Activated CD4-positive, alpha-beta memory T cell treated with anti-CD3 and anti-CD28 coated beads, Interleukin-2, amount 10 ng/mL, durations not matched to agents 7 days and 5 days (primary cell): ENCODE results near the gene PCDHGA4. TPM values are rescaled to one million over a fixed set of nuclear protein-coding genes. Genes with fewer than 3 reads are reported as not detected.
A peak's percentile ranks its signal among the peaks of the same experiment; 100 is the strongest.
"Not testable (repeated sequence)": the region's sequence is repeated elsewhere in the genome, so short reads cannot be mapped to it uniquely, and the experiment has no call there.

Experiments used
- CTCF ChIA-PET: fragments of 350-600 bp; sonication (Branson Sonifier 250); formaldehyde crosslinking; loops from one replicate; lab custom pipeline; 2021; ENCODE audit warnings: antibody characterized with exemption, inconsistent platforms; lab: Charles Lee
- POLR2A ChIA-PET: fragments of 350-600 bp; sonication (Branson Sonifier 250); formaldehyde crosslinking; loops from one replicate; lab custom pipeline; 2021; ENCODE audit warnings: antibody characterized with exemption; lab: Charles Lee
- DNase-seq: peaks from one replicate; pipeline ENCODE4 v3.0.0-alpha.2; 2020
- H3K27ac Mint-ChIP-seq: one replicate; pipeline ENCODE4 v1.8.0; 2021; ENCODE audit warnings: mild to moderate bottlenecking, mixed read lengths
- H3K27me3 Mint-ChIP-seq: one replicate; pipeline ENCODE4 v1.8.0; 2021; ENCODE audit warnings: mixed read lengths
- H3K36me3 Mint-ChIP-seq: one replicate; pipeline ENCODE4 v1.8.0; 2021; ENCODE audit warnings: low read depth, mixed read lengths
- H3K4me1 Mint-ChIP-seq: one replicate; pipeline ENCODE4 v1.8.0; 2021; ENCODE audit warnings: mixed read lengths
- H3K4me3 Mint-ChIP-seq: one replicate; pipeline ENCODE4 v1.8.0; 2021; ENCODE audit warnings: mild to moderate bottlenecking, mixed read lengths
- H3K9me3 Mint-ChIP-seq: one replicate; pipeline ENCODE4 v1.8.0; 2021; ENCODE audit warnings: mixed read lengths
- total RNA-seq, 2 experiments: library from RNA; stranded (reverse); gene quantifications; one replicate each; pipeline ENCODE4 v1.2.3, GENCODE V29; 2021

PCDHGA4 gene
- total RNA-seq, 2 experiments from 2014 or later, result 0.08 to 0.10 TPM

DNA sequence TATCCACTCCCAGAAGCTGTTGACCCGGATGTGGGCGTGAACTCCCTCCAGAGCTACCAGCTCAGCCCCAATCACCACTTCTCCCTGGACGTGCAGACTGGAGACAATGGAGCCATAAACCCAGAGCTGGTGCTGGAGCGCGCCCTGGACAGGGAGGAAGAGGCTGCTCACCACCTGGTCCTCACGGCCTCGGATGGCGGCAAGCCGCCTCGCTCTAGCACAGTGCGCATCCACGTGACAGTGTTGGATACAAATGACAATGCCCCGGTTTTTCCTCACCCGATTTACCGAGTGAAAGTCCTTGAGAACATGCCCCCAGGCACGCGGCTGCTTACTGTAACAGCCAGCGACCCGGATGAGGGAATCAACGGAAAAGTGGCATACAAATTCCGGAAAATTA is 38.4 kb downstream of the PCDHGA4 start:
- DNase-seq, result no peak
- Mint-ChIP-seq H3K27ac (no peak overlapping the region), H3K36me3 (peaks cover 6% of the 10 kb centered on the region), H3K4me3 (no peak overlapping the region), H3K4me1 (no peaks in the 10 kb centered on the region), H3K27me3 (peaks cover 36% of the 10 kb centered on the region), H3K9me3 (peaks cover 18% of the 10 kb centered on the region)
- ChIA-PET CTCF (interaction anchor here (1.4 kb wide), 1 partner anchor 19 kb away, joined by 5 read pairs; the partner anchor contains the start of gene PCDHGA10), POLR2A (no interaction called here)

GRCh38 chr5:141394401-141395187 is 39.8 kb downstream of the PCDHGA4 start:
- POLR2A ChIA-PET, H3K27ac Mint-ChIP-seq, DNase-seq, H3K4me3 Mint-ChIP-seq, H3K4me1 Mint-ChIP-seq: not testable (repeated sequence)
- peaks cover 14% of the 10 kb centered on the region for H3K9me3 Mint-ChIP-seq
- peaks cover 10% of the 10 kb centered on the region for H3K36me3 Mint-ChIP-seq
- CTCF ChIA-PET, result interaction anchor here (0.7 to 1.1 kb wide), 3 partner anchors 18 to 525 kb away, joined by 3 to 4 read pairs (median 3); partner anchors contain the start of gene PCDHGA10
- H3K27me3 Mint-ChIP-seq, result peaks cover 39% of the 10 kb centered on the region

DNA sequence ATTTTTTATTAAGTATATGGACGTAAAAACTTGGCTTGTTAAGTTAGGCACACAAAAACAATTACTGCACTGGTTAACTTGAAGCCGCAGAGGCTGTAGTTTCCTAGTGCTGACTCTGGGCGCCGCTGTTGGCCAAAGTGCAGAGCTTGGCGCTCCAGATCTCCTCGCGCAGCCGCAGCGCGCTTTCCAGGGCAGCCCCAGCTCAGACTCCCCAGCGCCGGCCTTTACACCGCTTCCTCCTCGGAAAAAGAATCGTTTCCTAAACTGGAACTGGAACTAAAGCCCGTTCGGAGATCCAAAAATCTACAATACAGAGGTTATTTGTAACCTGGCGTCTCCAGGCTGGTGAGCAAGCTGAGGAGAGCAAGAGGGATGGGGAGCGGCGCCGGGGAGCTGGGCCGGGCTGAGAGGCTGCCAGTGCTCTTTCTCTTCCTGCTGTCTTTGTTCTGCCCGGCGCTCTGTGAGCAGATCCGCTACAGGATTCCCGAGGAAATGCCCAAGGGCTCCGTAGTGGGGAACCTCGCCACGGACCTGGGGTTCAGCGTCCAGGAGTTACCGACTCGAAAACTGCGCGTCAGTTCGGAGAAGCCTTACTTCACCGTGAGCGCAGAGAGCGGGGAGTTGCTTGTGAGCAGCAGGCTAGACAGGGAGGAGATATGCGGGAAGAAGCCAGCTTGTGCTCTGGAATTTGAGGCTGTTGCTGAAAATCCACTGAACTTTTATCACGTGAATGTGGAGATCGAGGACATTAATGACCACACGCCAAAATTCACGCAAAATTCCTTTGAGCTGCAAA is 43.1 kb downstream of the PCDHGA4 start, which contains the start of gene PCDHGB5:
TSS of gene PCDHGB5 (plus strand) at position 192 of the 796 bp plus-strand sequence. CDS start at position 373, 181 bp downstream.
- H3K4me1 Mint-ChIP-seq, H3K27ac Mint-ChIP-seq, H3K4me3 Mint-ChIP-seq: not testable (repeated sequence)
- peak; percentile 38 for DNase-seq
- CTCF ChIA-PET, result interaction anchor here (0.9 to 2.3 kb wide), 8 partner anchors 9 to 166 kb away, joined by 3 to 11 read pairs (median 5); partner anchors contain the start of genes PCDHGA10, PCDHGA11, PCDHGB3 and PCDHGB6
- H3K9me3 Mint-ChIP-seq, result peaks cover 11% of the 10 kb centered on the region
- peaks cover 41% of the 10 kb centered on the region for H3K27me3 Mint-ChIP-seq
- POLR2A ChIA-PET, result interaction anchor here (1.1 kb wide), 1 partner anchor 78 kb away, joined by 3 read pairs; the partner anchor contains the start of gene TAF7
- peaks cover 13% of the 10 kb centered on the region for H3K36me3 Mint-ChIP-seq

DNA sequence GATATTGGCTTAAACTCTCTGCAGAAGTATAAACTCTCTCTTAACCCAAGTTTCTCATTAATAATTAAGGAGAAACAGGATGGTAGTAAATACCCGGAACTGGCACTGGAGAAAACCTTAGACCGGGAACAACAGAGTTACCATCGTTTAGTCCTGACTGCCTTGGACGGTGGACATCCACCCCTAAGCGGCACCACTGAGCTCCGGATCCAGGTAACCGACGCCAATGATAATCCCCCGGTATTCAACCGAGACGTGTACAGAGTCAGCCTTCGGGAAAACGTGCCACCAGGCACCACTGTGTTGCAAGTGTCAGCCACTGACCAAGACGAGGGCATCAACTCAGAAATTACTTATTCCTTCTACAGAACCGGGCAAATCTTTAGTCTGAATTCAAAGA is 43.8 kb downstream of the PCDHGA4 start:
- ChIA-PET POLR2A (no interaction called here), CTCF (interaction anchor here (1.1 to 2.3 kb wide), 3 partner anchors 22 to 114 kb away, joined by 3 to 10 read pairs (median 6); partner anchors contain the start of genes PCDHGA11 and PCDHGB3)
- H3K4me3 Mint-ChIP-seq, result no peak overlapping the region
- H3K36me3 Mint-ChIP-seq, result peaks cover 13% of the 10 kb centered on the region
- DNase-seq, result no peak
- peaks cover 11% of the 10 kb centered on the region for H3K9me3 Mint-ChIP-seq
- no peak overlapping the region for H3K27ac Mint-ChIP-seq
- H3K27me3 Mint-ChIP-seq, result peaks cover 46% of the 10 kb centered on the region
- H3K4me1 Mint-ChIP-seq, result no peaks in the 10 kb centered on the region

- Mint-ChIP-seq H3K4me1 (no peaks in the 10 kb centered on the region), H3K27ac (no peak overlapping the region), H3K36me3 (peaks cover 13% of the 10 kb centered on the region), H3K9me3 (peaks cover 8% of the 10 kb centered on the region), H3K4me3 (no peak overlapping the region), H3K27me3 (peaks cover 46% of the 10 kb centered on the region)
- POLR2A ChIA-PET, result no interaction called here
- CTCF ChIA-PET, result no interaction called here
- DNase-seq, result no peak
Measured at GRCh38 chr5:141399555-141400258, 44.9 kb downstream of the PCDHGA4 start.

DNA sequence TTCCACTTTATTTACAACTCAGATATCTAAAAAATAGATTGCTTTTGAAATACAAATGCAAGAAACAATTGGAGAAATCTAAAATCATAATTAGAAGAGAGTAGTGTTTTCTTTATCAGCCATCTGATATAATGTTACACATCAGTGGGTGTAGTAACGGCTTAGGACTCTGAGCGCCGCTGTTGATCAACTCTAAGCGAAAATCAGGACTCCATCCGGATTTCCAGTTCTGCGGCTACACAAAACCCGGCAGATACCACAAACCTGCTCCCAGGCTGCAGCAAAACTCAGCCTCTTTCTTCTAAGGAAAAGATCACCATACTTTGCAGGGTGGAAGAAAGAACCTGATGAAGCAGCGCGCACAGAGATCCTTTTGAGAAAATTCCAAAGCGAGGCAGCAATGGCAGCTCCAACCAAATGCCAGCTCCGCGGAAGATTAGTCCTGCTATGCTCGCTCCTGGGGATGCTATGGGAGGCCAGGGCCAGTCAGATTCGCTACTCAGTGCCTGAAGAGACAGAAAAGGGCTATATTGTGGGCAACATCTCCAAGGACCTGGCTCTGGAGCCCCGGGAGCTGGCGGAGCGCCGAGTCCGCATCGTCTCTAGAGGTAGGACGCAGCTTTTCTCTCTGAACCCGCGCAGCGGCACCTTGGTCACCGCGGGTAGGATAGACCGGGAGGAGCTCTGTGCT is 47.9 kb downstream of the PCDHGA4 start, which contains the start of gene PCDHGA9:
TSS of gene PCDHGA9 (plus strand) at position 226 of the 691 bp plus-strand sequence. CDS start at position 401, 175 bp downstream.
- Mint-ChIP-seq H3K4me3 (no peak within 1 kb of the TSS), H3K36me3 (peaks cover 13% of the 10 kb centered on the region), H3K4me1 (no peaks in the 10 kb centered on the region), H3K27me3 (peaks cover 45% of the 10 kb centered on the region), H3K27ac (no peak within 1 kb of the TSS), H3K9me3 (peaks cover 8% of the 10 kb centered on the region)
- no peak for DNase-seq
- ChIA-PET CTCF (interaction anchor here (0.8 to 1.6 kb wide), 4 partner anchors 11 to 119 kb away, joined by 3 to 6 read pairs (median 4); partner anchors contain the start of gene PCDHGA10), POLR2A (no interaction called here)

DNA sequence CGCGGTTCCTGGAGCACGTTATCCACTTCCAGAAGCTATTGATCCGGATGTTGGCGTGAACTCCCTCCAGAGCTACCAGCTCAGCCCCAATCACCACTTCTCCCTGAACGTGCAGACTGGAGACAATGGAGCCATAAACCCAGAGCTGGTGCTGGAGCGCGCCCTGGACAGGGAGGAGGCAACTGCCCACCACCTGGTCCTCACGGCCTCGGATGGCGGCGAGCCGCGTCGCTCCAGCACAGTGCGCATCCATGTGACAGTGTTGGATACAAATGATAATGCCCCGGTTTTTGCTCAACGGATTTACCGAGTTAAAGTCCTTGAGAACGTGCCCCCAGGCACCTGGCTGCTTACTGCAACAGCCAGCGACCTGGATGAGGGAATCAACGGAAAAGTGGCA is 48.6 kb downstream of the PCDHGA4 start:
- H3K4me1 Mint-ChIP-seq, result no peaks in the 10 kb centered on the region
- H3K27ac Mint-ChIP-seq, result no peak overlapping the region
- no peak overlapping the region for H3K4me3 Mint-ChIP-seq
- H3K9me3 Mint-ChIP-seq, result peaks cover 9% of the 10 kb centered on the region
- POLR2A ChIA-PET, result interaction anchor here (0.7 kb wide), 1 partner anchor 18 kb away, joined by 3 read pairs; the partner anchor contains the start of gene PCDHGA11
- peaks cover 50% of the 10 kb centered on the region for H3K27me3 Mint-ChIP-seq
- no peak for DNase-seq
- H3K36me3 Mint-ChIP-seq, result peaks cover 13% of the 10 kb centered on the region
- CTCF ChIA-PET, result interaction anchor here (0.8 to 1.6 kb wide), 4 partner anchors 10 to 118 kb away, joined by 3 to 6 read pairs (median 4); partner anchors contain the start of gene PCDHGA10

Other genes with a start within 250 kb of the PCDHGA4 start
- gene PCDHB4, start 233.2 kb upstream of the PCDHGA4 start, total RNA-seq, result not detected
- gene PCDHB5, start 219.8 kb upstream of the PCDHGA4 start, total RNA-seq, result not detected
- not detected for gene PCDHB6, start 205.0 kb upstream of the PCDHGA4 start, total RNA-seq
- gene PCDHB7, start 182.4 kb upstream of the PCDHGA4 start, total RNA-seq, result not detected
- gene PCDHB8, start 177.2 kb upstream of the PCDHGA4 start, total RNA-seq, result not detected
- gene PCDHB16, start 172.6 kb upstream of the PCDHGA4 start, total RNA-seq, result not detected
- gene PCDHB9, start 167.9 kb upstream of the PCDHGA4 start, total RNA-seq, result not detected
- not detected for gene PCDHB10, start 162.7 kb upstream of the PCDHGA4 start, total RNA-seq
- not detected for gene PCDHB11, start 155.4 kb upstream of the PCDHGA4 start, total RNA-seq
- gene PCDHB12, start 146.3 kb upstream of the PCDHGA4 start, total RNA-seq, result not detected
- gene PCDHB13, start 141.1 kb upstream of the PCDHGA4 start, total RNA-seq, result not detected
- not detected for gene PCDHB14, start 131.7 kb upstream of the PCDHGA4 start, total RNA-seq
- not detected for gene PCDHB15, start 109.6 kb upstream of the PCDHGA4 start, total RNA-seq
- under 1 TPM; 0.38 to 0.50 TPM for gene SLC25A2, start 51.0 kb upstream of the PCDHGA4 start, total RNA-seq
- gene TAF7, start 34.2 kb upstream of the PCDHGA4 start, total RNA-seq, result 10 to 100 TPM; 74.3 to 75.1 TPM
- gene PCDHGA1, start 24.5 kb upstream of the PCDHGA4 start, total RNA-seq, result under 1 TPM in 1 of 2 experiments, not detected in 1; 0.05 TPM
- under 1 TPM in 1 of 2 experiments, not detected in 1; 0.05 TPM for gene PCDHGA2, start 16.3 kb upstream of the PCDHGA4 start, total RNA-seq
- gene PCDHGA3, start 11.2 kb upstream of the PCDHGA4 start, total RNA-seq, result not detected
- under 1 TPM in 1 of 2 experiments, not detected in 1; 0.13 TPM for gene PCDHGB1, start 4.9 kb upstream of the PCDHGA4 start, total RNA-seq
- under 1 TPM; 0.18 to 0.23 TPM for gene PCDHGB2, start 5.0 kb downstream of the PCDHGA4 start, total RNA-seq
- gene PCDHGA5, start 9.1 kb downstream of the PCDHGA4 start, total RNA-seq, result not detected
- gene PCDHGB3, start 15.2 kb downstream of the PCDHGA4 start, total RNA-seq, result under 1 TPM; 0.10 to 0.25 TPM
- gene PCDHGA6, start 18.9 kb downstream of the PCDHGA4 start, total RNA-seq, result under 1 TPM; 0.10 TPM
- under 1 TPM in 1 of 2 experiments, not detected in 1; 0.08 TPM for gene PCDHGA7, start 27.7 kb downstream of the PCDHGA4 start, total RNA-seq
- gene PCDHGB4, start 32.7 kb downstream of the PCDHGA4 start, total RNA-seq, result not detected
- not detected for gene PCDHGA8, start 37.6 kb downstream of the PCDHGA4 start, total RNA-seq
- not detected for gene PCDHGB5, start 42.9 kb downstream of the PCDHGA4 start, total RNA-seq
- not detected for gene PCDHGA9, start 47.8 kb downstream of the PCDHGA4 start, total RNA-seq
- not detected for gene PCDHGB6, start 53.0 kb downstream of the PCDHGA4 start, total RNA-seq
- under 1 TPM in 1 of 2 experiments, not detected in 1; 0.05 TPM for gene PCDHGA10, start 58.0 kb downstream of the PCDHGA4 start, total RNA-seq
- under 1 TPM in 1 of 2 experiments, not detected in 1; 0.08 TPM for gene PCDHGB7, start 62.7 kb downstream of the PCDHGA4 start, total RNA-seq
- gene PCDHGA11, start 66.0 kb downstream of the PCDHGA4 start, total RNA-seq, result not detected
- not detected for gene PCDHGA12, start 75.5 kb downstream of the PCDHGA4 start, total RNA-seq
- gene PCDHGC3, start 120.9 kb downstream of the PCDHGA4 start, total RNA-seq, result not detected
- gene PCDHGC4, start 130.0 kb downstream of the PCDHGA4 start, total RNA-seq, result not detected
- not detected for gene PCDHGC5, start 134.1 kb downstream of the PCDHGA4 start, total RNA-seq